Measurements from ENCODE around the gene SOS2.

DNA sequence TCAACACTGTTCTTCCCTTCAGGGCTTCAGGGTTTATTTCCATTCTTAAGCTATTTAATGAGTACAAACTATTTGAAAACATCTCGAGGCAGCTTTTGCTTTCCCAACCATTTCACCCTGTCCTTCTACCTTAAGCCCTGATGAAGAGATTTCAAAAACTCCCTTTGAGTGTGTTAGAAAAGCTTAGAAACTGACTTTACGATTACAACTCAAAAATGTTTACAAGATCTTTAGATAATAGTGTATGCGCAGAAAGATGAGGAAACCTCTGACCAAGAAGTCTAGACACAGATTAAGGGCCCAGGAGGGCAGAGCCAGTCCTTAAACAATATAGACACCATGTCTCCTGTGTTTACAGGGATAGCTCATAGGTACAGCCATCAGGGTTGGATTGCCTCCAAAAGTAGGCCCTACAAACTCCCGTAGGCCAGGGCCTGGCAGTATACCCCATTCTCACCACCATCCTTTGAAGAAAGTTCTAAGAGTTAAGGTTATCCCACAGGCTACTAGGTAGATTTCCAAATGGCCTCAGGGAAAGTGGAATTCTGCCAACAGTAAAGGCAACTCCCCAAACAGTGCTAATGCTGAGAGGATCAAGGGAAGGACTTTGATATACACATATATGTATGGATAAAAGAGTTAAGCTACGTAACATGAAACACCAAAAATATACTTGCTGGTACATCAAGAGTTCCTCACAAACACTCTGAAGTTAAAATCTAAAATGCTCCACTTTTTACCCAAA, 11.4 kb upstream of the SOS2 start:
- TF ChIP-seq, protein P1, sequence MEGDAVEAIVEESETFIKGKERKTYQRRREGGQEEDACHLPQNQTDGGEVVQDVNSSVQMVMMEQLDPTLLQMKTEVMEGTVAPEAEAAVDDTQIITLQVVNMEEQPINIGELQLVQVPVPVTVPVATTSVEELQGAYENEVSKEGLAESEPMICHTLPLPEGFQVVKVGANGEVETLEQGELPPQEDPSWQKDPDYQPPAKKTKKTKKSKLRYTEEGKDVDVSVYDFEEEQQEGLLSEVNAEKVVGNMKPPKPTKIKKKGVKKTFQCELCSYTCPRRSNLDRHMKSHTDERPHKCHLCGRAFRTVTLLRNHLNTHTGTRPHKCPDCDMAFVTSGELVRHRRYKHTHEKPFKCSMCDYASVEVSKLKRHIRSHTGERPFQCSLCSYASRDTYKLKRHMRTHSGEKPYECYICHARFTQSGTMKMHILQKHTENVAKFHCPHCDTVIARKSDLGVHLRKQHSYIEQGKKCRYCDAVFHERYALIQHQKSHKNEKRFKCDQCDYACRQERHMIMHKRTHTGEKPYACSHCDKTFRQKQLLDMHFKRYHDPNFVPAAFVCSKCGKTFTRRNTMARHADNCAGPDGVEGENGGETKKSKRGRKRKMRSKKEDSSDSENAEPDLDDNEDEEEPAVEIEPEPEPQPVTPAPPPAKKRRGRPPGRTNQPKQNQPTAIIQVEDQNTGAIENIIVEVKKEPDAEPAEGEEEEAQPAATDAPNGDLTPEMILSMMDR (IDR thresholded peaks at IDR 0.05): no peak
- no peak for TF ChIP-seq EZH2 (IDR thresholded peaks at IDR 0.05; ENCODE audit: borderline replicate concordance, insufficient read depth, low read depth, low read length, poor library complexity, severe bottlenecking)
